Trophoblast cell (in vitro differentiated cells and primary cell): ENCODE measurements around the gene RASSF10.
"Not testable (repeated sequence)": the region's sequence is repeated elsewhere in the genome, so short reads cannot be mapped to it uniquely, and the experiment has no call there.

Experiments
- DNase-seq, 2 donors: peaks; one replicate each; pipeline ENCODE4 v3.0.0-alpha.2; 2016
- H2AFZ ChIP-seq: 2 replicates; pipeline ENCODE4 v1.6.1; 2013; ENCODE audit warnings: low read length, moderate library complexity, mild to moderate bottlenecking; ENCODE audit not compliant: insufficient read depth, poor library complexity
- H2AK5ac ChIP-seq: 2 replicates; pipeline ENCODE4 v1.6.1; 2013; ENCODE audit warnings: mild to moderate bottlenecking, low read length
- H2BK120ac ChIP-seq: 2 replicates; pipeline ENCODE4 v1.6.1; 2013; ENCODE audit warnings: low read length, mild to moderate bottlenecking, moderate library complexity; ENCODE audit not compliant: insufficient read depth, poor library complexity
- H2BK12ac ChIP-seq: 2 replicates; pipeline ENCODE4 v1.6.1; 2013; ENCODE audit warnings: mild to moderate bottlenecking, low read length, moderate library complexity
- H2BK5ac ChIP-seq: 2 replicates; pipeline ENCODE4 v1.6.1; 2013; ENCODE audit warnings: low read length, low read depth, moderate library complexity, mild to moderate bottlenecking; ENCODE audit not compliant: poor library complexity
- H3K14ac ChIP-seq: 2 replicates; pipeline ENCODE4 v1.6.1; 2013; ENCODE audit warnings: mild to moderate bottlenecking, low read length
- H3K18ac ChIP-seq: 2 replicates; pipeline ENCODE4 v1.6.1; 2013; ENCODE audit warnings: mild to moderate bottlenecking, low read length
- H3K23ac ChIP-seq: 2 replicates; pipeline ENCODE4 v1.6.1; 2013; ENCODE audit warnings: low read length
- H3K27ac ChIP-seq: 2 replicates; pipeline ENCODE4 v1.5.1; 2013; ENCODE audit warnings: low read depth, mild to moderate bottlenecking, inconsistent platforms, low read length, moderate library complexity
- H3K27me3 ChIP-seq: 2 replicates; pipeline ENCODE4 v1.6.1; 2013; ENCODE audit warnings: inconsistent platforms, mild to moderate bottlenecking, low read length, moderate library complexity; ENCODE audit not compliant: insufficient read depth
- H3K36me3 ChIP-seq, 2 experiments: 1 replicate in 1 of 2; 2 replicates in 1 of 2; pipeline ENCODE4 v1.6.1; 2013; ENCODE audit warnings: low read length in 2 of 2, mild to moderate bottlenecking in 2 of 2, moderate library complexity in 1 of 2; ENCODE audit not compliant: insufficient read depth in 2 of 2, control insufficient read depth in 1 of 2
- H3K4ac ChIP-seq: 2 replicates; pipeline ENCODE4 v1.6.1; 2013; ENCODE audit warnings: low read depth, mild to moderate bottlenecking, low read length, moderate library complexity
- H3K4me1 ChIP-seq, 2 experiments: 1 replicate in 1 of 2; 2 replicates in 1 of 2; pipeline ENCODE4 v1.6.1; 2013; ENCODE audit warnings: low read length in 2 of 2, mild to moderate bottlenecking in 2 of 2, moderate library complexity in 1 of 2; ENCODE audit not compliant: insufficient read depth in 2 of 2, control insufficient read depth in 1 of 2
- H3K4me2 ChIP-seq: 2 replicates; pipeline ENCODE4 v1.6.1; 2013; ENCODE audit warnings: inconsistent platforms, mild to moderate bottlenecking, low read length, moderate library complexity
- H3K4me3 ChIP-seq: 2 replicates; pipeline ENCODE4 v1.5.1; 2013; ENCODE audit warnings: mild to moderate bottlenecking, low read depth, low read length, inconsistent platforms
- H3K79me1 ChIP-seq: one replicate; pipeline ENCODE4 v1.6.1; 2013; ENCODE audit warnings: low read length
- H3K79me2 ChIP-seq: 2 replicates; pipeline ENCODE4 v1.6.1; 2013; ENCODE audit warnings: low read length, mild to moderate bottlenecking; ENCODE audit not compliant: control insufficient read depth, insufficient read depth, poor library complexity
- H3K9ac ChIP-seq: 2 replicates; pipeline ENCODE4 v1.6.1; 2013; ENCODE audit warnings: mild to moderate bottlenecking, low read length
- H3K9me3 ChIP-seq: 2 replicates; pipeline ENCODE4 v1.6.1; 2013; ENCODE audit warnings: low read depth, mild to moderate bottlenecking, control low read depth, inconsistent platforms, low read length; ENCODE audit not compliant: insufficient read depth
- H4K12ac ChIP-seq: 2 replicates; pipeline ENCODE4 v1.6.1; 2013; ENCODE audit warnings: low read depth, mild to moderate bottlenecking, low read length, moderate library complexity
- H4K8ac ChIP-seq: 2 replicates; pipeline ENCODE4 v1.6.1; 2013; ENCODE audit warnings: low read depth, mild to moderate bottlenecking, low read length, moderate library complexity
- H4K91ac ChIP-seq: one replicate; pipeline ENCODE4 v1.6.1; 2013; ENCODE audit warnings: low read depth, mild to moderate bottlenecking, low read length, moderate library complexity
- WGBS: extraction: QIAGEN DNeasy Blood & Tissue Kit; methylation state at CpG from one replicate; pipeline ENCODE4 v1.1.7; 2013; ENCODE audit warnings: missing lambda C conversion rate; ENCODE audit not compliant: insufficient read length, insufficient coverage; ENCODE audit errors: extremely low coverage; 5-methylcytosine and 5-hydroxymethylcytosine counted together

RASSF10 gene

GRCh38 chr11:13043912-13044628 is 35.0 kb downstream of the RASSF10 start:
- H2AFZ ChIP-seq: no peak overlapping the region
- H3K27ac ChIP-seq: no peak overlapping the region
- no peak overlapping the region for H3K23ac ChIP-seq
- no peak overlapping the region for H3K9ac ChIP-seq
- no peak overlapping the region for H2BK12ac ChIP-seq
- H3K36me3 ChIP-seq: no peaks in the 10 kb centered on the region
- WGBS: no CpG with 5 or more reads among the region's 4 CpGs
- H3K4me1 ChIP-seq: peaks cover 0 to 2% of the 10 kb centered on the region in 2 experiments
- no peak for DNase-seq
- no peak overlapping the region for H2AK5ac ChIP-seq
- no peak overlapping the region for H3K4ac ChIP-seq
- H3K4me2 ChIP-seq: no peak overlapping the region
- no peak overlapping the region for H2BK120ac ChIP-seq
- H3K18ac ChIP-seq: no peak overlapping the region
- no peak overlapping the region for H4K8ac ChIP-seq
- no peak overlapping the region for H4K12ac ChIP-seq
- H4K91ac ChIP-seq: no peak overlapping the region
- no peak overlapping the region for H2BK5ac ChIP-seq
- H3K4me3 ChIP-seq: no peak overlapping the region
- H3K14ac ChIP-seq: no peak overlapping the region
- no peaks in the 10 kb centered on the region for H3K79me1 ChIP-seq
- no peaks in the 10 kb centered on the region for H3K27me3 ChIP-seq
- H3K9me3 ChIP-seq: no peaks in the 10 kb centered on the region
- H3K79me2 ChIP-seq: no peaks in the 10 kb centered on the region

- not testable (repeated sequence) for H3K9me3 ChIP-seq, H4K12ac ChIP-seq, H3K27me3 ChIP-seq, H2BK120ac ChIP-seq, H3K4me2 ChIP-seq, H2AK5ac ChIP-seq, H2AFZ ChIP-seq, H3K4me3 ChIP-seq, H4K91ac ChIP-seq, DNase-seq, H3K18ac ChIP-seq, H3K23ac ChIP-seq, H2BK12ac ChIP-seq, H3K9ac ChIP-seq, H3K79me1 ChIP-seq, H3K36me3 ChIP-seq, H3K14ac ChIP-seq, H4K8ac ChIP-seq, H3K27ac ChIP-seq, H3K4ac ChIP-seq, H3K4me1 ChIP-seq, H3K79me2 ChIP-seq, H2BK5ac ChIP-seq
- no CpG with 5 or more reads among the region's 8 CpGs for WGBS
Measured at GRCh38 chr11:13045089-13045488, 36.0 kb downstream of the RASSF10 start.

- Histone ChIP-seq H3K23ac (no peak overlapping the region), H3K79me2 (no peaks in the 10 kb centered on the region), H3K18ac (no peak overlapping the region), H4K91ac (no peak overlapping the region), H3K9me3 (no peaks in the 10 kb centered on the region), H3K27ac (no peak overlapping the region), H2BK120ac (no peak overlapping the region), H3K4ac (no peak overlapping the region), H2BK12ac (no peak overlapping the region), H3K9ac (no peak overlapping the region), H3K79me1 (no peaks in the 10 kb centered on the region), H2AK5ac (no peak overlapping the region), H2AFZ (no peak overlapping the region), H3K27me3 (no peaks in the 10 kb centered on the region), H3K4me2 (no peak overlapping the region), H4K8ac (no peak overlapping the region), H3K4me3 (no peak overlapping the region), H3K36me3 (no peaks in the 10 kb centered on the region), H2BK5ac (no peak overlapping the region), H3K4me1 (peaks cover 0 to 2% of the 10 kb centered on the region in 2 experiments), H3K14ac (no peak overlapping the region), H4K12ac (no peak overlapping the region)
- DNase-seq: no peak
- WGBS: no CpG with 5 or more reads among the region's 5 CpGs
Measured at GRCh38 chr11:13045734-13046133, 36.6 kb downstream of the RASSF10 start.

GRCh38 chr11:13046637-13047570 is 37.8 kb downstream of the RASSF10 start:
- Histone ChIP-seq H2BK120ac (no peak overlapping the region), H3K79me1 (peaks cover 1% of the 10 kb centered on the region), H4K8ac (no peak overlapping the region), H2BK12ac (no peak overlapping the region), H3K9ac (no peak overlapping the region), H2AFZ (no peak overlapping the region), H3K27ac (no peak overlapping the region), H3K4me2 (no peak overlapping the region), H3K79me2 (no peaks in the 10 kb centered on the region), H3K27me3 (no peaks in the 10 kb centered on the region), H2AK5ac (no peak overlapping the region), H3K4me1 (peaks cover 0 to 4% of the 10 kb centered on the region in 2 experiments), H3K18ac (no peak overlapping the region), H3K36me3 (no peaks in the 10 kb centered on the region), H3K4me3 (no peak overlapping the region), H4K12ac (no peak overlapping the region), H3K14ac (no peak overlapping the region), H3K4ac (no peak overlapping the region), H3K23ac (no peak overlapping the region), H4K91ac (no peak overlapping the region), H3K9me3 (no peaks in the 10 kb centered on the region), H2BK5ac (no peak overlapping the region)
- DNase-seq: no peak
- no CpG with 5 or more reads among the region's 10 CpGs for WGBS
